Suprapubic skin (tissue), 4 donors: ENCODE measurements around the gene KIAA0825. TPM values are rescaled to one million over a fixed set of nuclear protein-coding genes. Genes with fewer than 3 reads are reported as not detected.

Experiments
- DNase-seq, 2 donors: peaks; one replicate each; pipeline ENCODE4 v3.0.0-alpha.2; 2019; ENCODE audit warnings: low spot score in 2 of 2
- H3K27ac ChIP-seq: fragments of 200-600 bp; sonication (generic); one replicate; pipeline ENCODE4 v1.5.1; 2019
- H3K27me3 ChIP-seq: fragments of 200-600 bp; sonication (generic); one replicate; pipeline ENCODE4 v1.5.1; 2019
- H3K36me3 ChIP-seq: fragments of 200-600 bp; sonication (generic); one replicate; pipeline ENCODE4 v1.5.1; 2019
- H3K4me1 ChIP-seq: fragments of 200-600 bp; sonication (generic); one replicate; pipeline ENCODE4 v1.5.1; 2019
- H3K4me3 ChIP-seq: fragments of 200-600 bp; sonication (generic); one replicate; pipeline ENCODE4 v1.5.1; 2019; ENCODE audit warnings: mild to moderate bottlenecking
- H3K9me3 ChIP-seq: fragments of 200-600 bp; sonication (generic); one replicate; pipeline ENCODE4 v1.5.1; 2019
- CTCF ChIP-seq, 2 donors: fragments of 200-600 bp in 1 of 2; fragments of 450-650 bp in 1 of 2; sonication (generic) in 1 of 2; IDR thresholded peaks; one replicate each; pipeline ENCODE4 v1.5.1; 2016 to 2019; ENCODE audit warnings: antibody characterized with exemption in 2 of 2, mild to moderate bottlenecking in 1 of 2, moderate library complexity in 1 of 2
- EP300 ChIP-seq: sonication (generic); formaldehyde crosslinking; IDR thresholded peaks from one replicate; pipeline ENCODE4 v1.6.1; 2017; ENCODE audit warnings: antibody characterized with exemption
- POLR2A ChIP-seq, 2 donors: fragments of 450-650 bp; IDR thresholded peaks; one replicate each; pipeline ENCODE4 v1.6.1; 2017; ENCODE audit warnings: antibody characterized with exemption in 2 of 2, mild to moderate bottlenecking in 2 of 2, moderate library complexity in 2 of 2
- POLR2AphosphoS5 ChIP-seq, 3 donors: sonication (generic); formaldehyde crosslinking; IDR thresholded peaks; one replicate each; pipeline ENCODE4 v1.6.1; 2017; ENCODE audit warnings: antibody characterized with exemption in 3 of 3
- WGBS: methylation state at CpG from one replicate; pipeline ENCODE4 v1.1.5; 2018; 5-methylcytosine and 5-hydroxymethylcytosine counted together
- total RNA-seq, 4 donors: library from RNA; depleted of rRNA; stranded (reverse); fragments of >200 nt; gene quantifications; one replicate each; pipeline ENCODE4 v1.1.0, GENCODE V29; 2016

The KIAA0825 gene
- total RNA-seq, 4 donors from 2014 or later: 3.4 to 5.8 (median 4.5) TPM

GRCh38 chr5:94471521-94471920 is 146.9 kb downstream of the KIAA0825 start:
- Histone ChIP-seq H3K27me3 (no peaks in the 10 kb centered on the region), H3K27ac (no peak overlapping the region), H3K4me1 (no peaks in the 10 kb centered on the region), H3K36me3 (no peaks in the 10 kb centered on the region), H3K9me3 (no peaks in the 10 kb centered on the region), H3K4me3 (no peak overlapping the region)
- 59% methylated on average over 3 of the region's 3 CpGs for WGBS
- TF ChIP-seq POLR2A (IDR thresholded peaks at IDR 0.05) (no peak), CTCF (IDR thresholded peaks at IDR 0.05) (no peak), POLR2AphosphoS5 (IDR thresholded peaks at IDR 0.05) (no peak)
- DNase-seq: no peak

- TF ChIP-seq POLR2AphosphoS5 (IDR thresholded peaks at IDR 0.05) (no peak), POLR2A (IDR thresholded peaks at IDR 0.05) (no peak)
- Histone ChIP-seq H3K9me3 (no peaks in the 10 kb centered on the region), H3K4me3 (no peak overlapping the region), H3K27me3 (no peaks in the 10 kb centered on the region), H3K27ac (no peak overlapping the region), H3K36me3 (no peaks in the 10 kb centered on the region), H3K4me1 (no peaks in the 10 kb centered on the region)
- no peak for DNase-seq
- WGBS: 93% methylated on average over 6 of the region's 6 CpGs
Measured at GRCh38 chr5:94470802-94471201, 147.6 kb downstream of the KIAA0825 start.

- 61% methylated on average over 5 of the region's 5 CpGs for WGBS
- no peak for TF ChIP-seq POLR2A (IDR thresholded peaks at IDR 0.05)
- TF ChIP-seq CTCF (IDR thresholded peaks at IDR 0.05): no peak
- TF ChIP-seq EP300: no peak
- TF ChIP-seq POLR2AphosphoS5 (IDR thresholded peaks at IDR 0.05): no peak
- H3K4me1 ChIP-seq: no peaks in the 10 kb centered on the region
- H3K27ac ChIP-seq: no peak overlapping the region
- DNase-seq: no peak
- H3K9me3 ChIP-seq: no peaks in the 10 kb centered on the region
- H3K36me3 ChIP-seq: no peaks in the 10 kb centered on the region
- no peak overlapping the region for H3K4me3 ChIP-seq
- H3K27me3 ChIP-seq: no peaks in the 10 kb centered on the region
Measured at GRCh38 chr5:94469894-94470329, 148.5 kb downstream of the KIAA0825 start.

- H3K9me3 ChIP-seq: no peaks in the 10 kb centered on the region
- no peak for TF ChIP-seq CTCF (IDR thresholded peaks at IDR 0.05)
- TF ChIP-seq POLR2A (IDR thresholded peaks at IDR 0.05): no peak
- TF ChIP-seq POLR2AphosphoS5 (IDR thresholded peaks at IDR 0.05): no peak
- no peaks in the 10 kb centered on the region for H3K4me1 ChIP-seq
- no peak overlapping the region for H3K4me3 ChIP-seq
- DNase-seq: no peak
- no peaks in the 10 kb centered on the region for H3K36me3 ChIP-seq
- no peaks in the 10 kb centered on the region for H3K27me3 ChIP-seq
- WGBS: 95% methylated on average over 5 of the region's 5 CpGs
- H3K27ac ChIP-seq: no peak overlapping the region
Measured at GRCh38 chr5:94467954-94468930, 150.2 kb downstream of the KIAA0825 start.

- H3K27me3 ChIP-seq: no peaks in the 10 kb centered on the region
- no peak overlapping the region for H3K27ac ChIP-seq
- no peak overlapping the region for H3K4me3 ChIP-seq
- no peaks in the 10 kb centered on the region for H3K4me1 ChIP-seq
- H3K9me3 ChIP-seq: no peaks in the 10 kb centered on the region
- H3K36me3 ChIP-seq: no peaks in the 10 kb centered on the region
- TF ChIP-seq CTCF (IDR thresholded peaks at IDR 0.05): no peak
- no peak for TF ChIP-seq POLR2AphosphoS5 (IDR thresholded peaks at IDR 0.05)
- no peak for TF ChIP-seq POLR2A (IDR thresholded peaks at IDR 0.05)
- no peak for TF ChIP-seq EP300
- WGBS: 93% methylated on average over 3 of the region's 3 CpGs
- DNase-seq: no peak
Measured at GRCh38 chr5:94467346-94467953, 151.0 kb downstream of the KIAA0825 start.
